NCI-H460 (cell line): ENCODE results near the gene SYNCRIP. TPM values are rescaled to one million over a fixed set of nuclear protein-coding genes. Genes with fewer than 3 reads are reported as not detected.
A peak's percentile ranks its signal among the peaks of the same experiment; 100 is the strongest.
"Not testable (repeated sequence)": the region's sequence is repeated elsewhere in the genome, so short reads cannot be mapped to it uniquely, and the experiment has no call there.

Experiments used
- DNase-seq: peaks from one replicate; pipeline ENCODE4 v3.0.0-alpha.2; 2016; ENCODE audit warnings: low read depth; ENCODE audit errors: extremely low read depth
- total RNA-seq: library from RNA; depleted of rRNA; stranded (reverse); fragments of >200 nt; shearing (Covaris generic); gene quantifications from 2 replicates; pipeline ENCODE4 v1.2.3, GENCODE V29; 2014

SYNCRIP gene
- total RNA-seq, 1 experiment from 2014 or later: 61.6 TPM

DNA sequence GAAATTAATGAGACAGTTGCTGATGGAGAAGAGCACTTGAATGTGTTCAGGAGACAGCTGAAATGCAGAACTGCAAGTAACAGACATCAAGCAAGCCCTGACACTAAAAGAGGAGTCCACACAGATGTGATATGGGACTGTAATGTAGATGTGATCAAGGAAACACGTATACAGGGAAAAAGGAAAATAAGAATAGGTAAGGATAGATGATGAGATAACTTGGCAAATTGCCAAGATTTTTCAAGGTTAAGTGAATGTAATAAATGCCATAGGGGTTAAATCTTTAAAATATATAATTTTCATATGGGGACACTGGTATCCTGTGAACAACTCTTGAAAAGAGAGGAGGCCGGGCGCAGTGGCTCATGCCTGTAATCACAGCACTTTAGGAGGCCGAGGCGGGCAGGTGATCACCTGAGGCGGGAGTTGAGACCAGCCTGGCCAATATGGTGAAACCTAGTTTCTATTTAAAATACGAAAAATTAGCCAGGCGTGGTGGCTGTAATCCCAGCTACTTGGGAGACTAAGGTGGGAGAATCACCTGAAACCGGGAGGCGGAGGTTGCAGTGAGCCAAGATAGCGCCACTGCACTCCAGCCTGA, 41.9 kb downstream of the SYNCRIP start:
- no peak for DNase-seq

GRCh38 chr6:85594197-85594930, 48.3 kb downstream of the SYNCRIP start:
- no peak for DNase-seq

DNA sequence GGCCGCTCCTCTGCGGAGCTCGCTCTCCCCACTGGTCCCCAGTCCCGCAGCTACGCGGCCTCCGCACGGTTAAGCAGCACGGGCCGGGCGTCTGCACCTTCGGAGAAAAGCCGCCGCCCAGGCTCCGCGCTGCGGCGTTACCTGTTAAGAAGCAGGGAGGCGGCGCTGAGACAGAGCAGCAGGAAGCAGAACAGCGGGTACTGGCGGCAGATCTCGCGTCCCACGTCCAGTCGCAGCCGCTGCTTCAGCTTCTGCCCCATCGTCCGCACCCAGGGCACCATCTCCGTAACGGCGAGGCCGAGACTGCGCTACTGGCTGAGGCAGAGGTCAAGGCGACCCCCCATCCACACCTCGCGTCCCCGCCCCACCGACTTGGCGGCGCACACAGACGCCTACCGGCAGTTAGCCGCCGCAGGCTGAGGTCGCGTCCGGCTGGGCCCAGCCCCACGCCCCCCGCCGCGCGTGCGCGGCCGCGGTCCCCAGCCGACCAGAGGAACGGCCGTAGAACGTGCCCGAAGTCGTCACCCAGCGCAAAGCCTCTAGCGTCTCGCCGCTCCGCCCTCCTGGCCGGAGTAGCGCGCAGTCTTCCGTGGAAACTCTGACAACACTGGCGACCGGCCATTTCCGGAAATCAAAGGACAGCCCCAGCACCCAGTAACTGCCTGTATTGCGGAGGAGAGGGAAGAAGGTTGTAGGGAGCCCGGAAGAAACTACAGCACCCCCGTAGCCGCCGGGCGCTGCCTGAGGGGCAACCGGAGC, 49.1 kb downstream of the SYNCRIP start, which contains the start of gene SNX14:
TSS of gene SNX14 (minus strand) at position 421 of the 759 bp plus-strand sequence. CDS start at position 281, 140 bp downstream.
- peak; percentile 90 for DNase-seq

DNA sequence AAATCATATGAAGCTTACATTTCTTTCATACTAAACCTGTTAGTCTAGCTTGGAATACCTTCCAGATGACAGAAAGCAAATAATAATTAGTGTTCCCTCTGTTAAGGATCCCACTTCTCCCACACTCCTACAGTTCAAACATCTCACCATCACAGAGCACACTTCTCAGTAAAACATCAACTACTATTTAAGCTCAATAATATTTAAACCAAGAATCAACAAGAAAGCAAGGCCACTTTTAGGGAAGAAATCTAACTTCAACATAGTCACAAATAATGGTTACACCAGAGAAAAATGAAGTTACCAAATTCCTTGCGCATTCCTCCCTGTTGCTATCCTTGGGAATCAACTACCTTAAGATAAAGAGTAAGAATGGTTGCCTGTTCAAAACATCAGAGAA, 50.7 kb downstream of the SYNCRIP start:
- no peak for DNase-seq

- no peak for DNase-seq
Measured at GRCh38 chr6:85591207-85591606, 51.5 kb downstream of the SYNCRIP start.

DNA sequence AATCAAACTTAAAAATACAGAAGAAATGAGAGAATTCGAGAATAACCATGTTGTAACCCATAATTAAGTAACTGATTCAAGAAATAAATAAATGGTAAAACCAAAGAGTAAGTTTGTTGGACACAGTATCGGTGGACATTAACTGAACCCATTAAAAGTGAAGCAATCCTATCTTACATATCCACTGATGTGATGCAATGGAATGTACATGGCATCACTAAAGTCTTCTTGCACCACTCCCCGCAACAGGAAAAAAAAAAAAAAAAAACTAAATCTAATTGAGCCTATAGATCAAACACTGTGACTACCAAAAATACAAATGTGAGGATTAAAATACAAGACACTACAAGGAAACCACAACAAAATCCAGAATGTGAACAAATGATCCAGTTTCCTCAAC, 56.9 kb downstream of the SYNCRIP start:
- DNase-seq: no peak

DNA sequence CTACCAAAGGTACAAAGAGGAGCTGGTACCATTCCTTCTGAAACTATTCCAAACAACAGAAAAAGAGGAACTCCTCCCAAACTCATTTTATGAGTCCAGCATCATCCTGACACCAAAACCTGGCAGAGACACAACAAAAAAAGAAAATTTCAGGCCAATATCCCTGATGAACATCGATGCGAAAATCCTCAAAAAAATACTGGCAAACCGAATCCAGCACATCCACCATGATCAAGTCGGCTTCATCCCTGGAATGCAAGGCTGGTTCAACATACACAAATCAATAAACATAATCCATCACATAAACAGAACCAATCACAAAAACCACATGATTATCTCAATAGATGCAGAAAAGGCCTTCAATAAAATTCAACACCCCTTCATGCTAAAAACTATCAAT, 59.9 kb downstream of the SYNCRIP start:
- DNase-seq: not testable (repeated sequence)

GRCh38 chr6:85581572-85581971, 61.1 kb downstream of the SYNCRIP start:
- no peak for DNase-seq

DNA sequence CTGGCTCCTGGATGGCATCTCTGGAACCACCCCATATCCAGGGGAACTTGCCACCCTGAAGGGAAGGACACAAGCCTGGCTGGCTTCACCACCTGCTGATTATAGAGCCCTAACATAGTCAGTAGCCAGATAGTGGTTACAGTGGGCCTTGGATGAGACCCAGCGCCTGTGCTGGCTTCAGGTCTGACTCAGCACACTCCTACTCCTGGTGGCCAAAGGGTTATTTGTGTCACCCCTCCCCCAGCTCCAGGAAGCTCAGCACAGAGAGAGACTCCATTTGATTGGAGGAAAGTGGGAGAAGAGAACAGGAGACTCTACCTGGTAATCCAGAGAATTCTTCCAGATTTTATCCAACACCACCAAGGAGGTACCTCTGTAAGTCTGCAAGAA, 61.8 kb downstream of the SYNCRIP start:
- no peak for DNase-seq

GRCh38 chr6:85580118-85580877, 62.4 kb downstream of the SYNCRIP start:
- no peak for DNase-seq

DNA sequence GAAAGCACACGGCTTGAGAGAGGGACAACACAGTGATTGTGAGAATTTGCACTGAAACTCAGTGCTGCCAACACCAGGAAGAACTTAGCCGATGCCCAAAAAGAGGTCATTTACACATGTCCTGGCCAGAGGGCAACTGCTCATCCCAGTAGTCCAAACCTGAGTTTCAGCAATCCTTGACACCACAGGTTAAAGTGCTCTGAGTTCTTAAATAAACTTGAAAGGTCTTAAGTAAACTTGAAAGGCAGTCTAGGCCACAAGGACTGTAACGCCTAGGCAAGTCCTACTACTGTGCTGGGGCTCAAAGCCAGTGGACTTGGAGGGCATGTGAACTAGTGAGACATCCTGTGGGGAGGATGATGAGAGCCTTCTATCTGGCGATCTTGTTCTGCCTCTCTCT, 63.1 kb downstream of the SYNCRIP start:
- DNase-seq: no peak

DNA sequence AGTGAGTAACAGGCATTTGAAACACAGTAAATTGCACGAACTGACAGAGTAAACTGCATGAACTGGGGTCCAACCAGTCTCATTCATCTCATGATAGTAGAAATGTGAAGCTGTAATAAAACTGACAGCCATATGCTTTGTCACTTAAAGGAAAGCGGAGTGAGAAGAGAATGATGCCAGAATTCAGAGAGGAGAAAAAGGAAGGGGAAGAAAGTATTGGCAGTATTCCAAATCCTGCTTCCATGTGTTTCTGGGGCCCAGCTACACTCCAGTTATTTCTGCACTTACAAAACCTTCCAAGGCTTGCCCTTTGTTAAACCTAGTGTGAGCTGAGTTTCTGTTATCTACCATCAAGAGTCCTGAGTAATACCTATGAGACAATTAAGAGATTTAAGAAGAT, 66.2 kb downstream of the SYNCRIP start:
- DNase-seq: no peak

DNA sequence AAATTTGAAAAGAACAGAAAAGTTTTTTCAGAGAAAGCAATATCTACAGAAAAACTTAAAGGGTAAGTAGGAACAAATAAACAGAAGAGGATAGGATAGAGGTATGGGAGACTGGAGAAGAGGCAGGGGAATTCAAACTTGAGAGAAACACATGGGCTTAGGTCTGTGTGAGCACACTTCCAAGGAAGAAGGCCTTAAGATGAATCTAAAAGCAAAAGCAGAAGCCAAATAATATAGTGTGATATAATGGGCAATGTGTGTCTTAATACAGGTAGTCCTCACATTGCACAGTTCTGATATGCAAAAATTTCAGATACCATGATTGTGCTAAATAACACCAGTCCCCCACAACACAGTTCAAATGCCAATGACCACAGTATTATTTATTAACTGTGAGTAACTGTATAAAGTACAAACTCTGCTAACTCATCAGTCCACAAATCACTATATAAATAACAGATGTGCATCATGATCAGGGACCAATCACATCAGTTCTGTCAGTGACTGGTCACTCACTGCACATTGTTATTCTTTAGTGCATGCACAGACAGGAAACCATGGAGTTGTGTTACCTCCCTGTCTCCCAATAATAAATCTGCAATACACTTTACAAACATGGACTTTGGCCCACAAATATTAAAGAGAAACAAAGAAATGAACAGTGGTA, 67.6 kb downstream of the SYNCRIP start:
- no peak for DNase-seq

DNA sequence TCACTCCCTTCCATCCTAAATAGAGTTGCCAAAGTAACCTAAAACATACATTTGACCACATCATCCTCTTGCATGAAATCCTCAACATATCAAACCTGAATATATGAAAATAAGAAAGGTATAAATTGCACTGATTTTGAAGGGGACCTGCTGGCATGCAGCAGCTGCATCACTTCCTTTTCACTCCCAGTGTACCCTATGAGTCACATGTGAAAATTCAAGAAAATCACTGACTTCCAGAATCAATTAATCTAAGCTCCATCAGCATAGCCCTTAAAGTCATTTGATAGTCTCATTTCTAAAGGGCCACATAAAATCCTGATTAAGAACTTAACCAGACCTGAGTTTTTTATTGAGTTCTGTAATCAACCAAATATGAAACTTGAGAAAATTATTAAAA, 73.4 kb downstream of the SYNCRIP start:
- DNase-seq: no peak

- DNase-seq: no peak
Measured at GRCh38 chr6:85568411-85568810, 74.3 kb downstream of the SYNCRIP start.

DNA sequence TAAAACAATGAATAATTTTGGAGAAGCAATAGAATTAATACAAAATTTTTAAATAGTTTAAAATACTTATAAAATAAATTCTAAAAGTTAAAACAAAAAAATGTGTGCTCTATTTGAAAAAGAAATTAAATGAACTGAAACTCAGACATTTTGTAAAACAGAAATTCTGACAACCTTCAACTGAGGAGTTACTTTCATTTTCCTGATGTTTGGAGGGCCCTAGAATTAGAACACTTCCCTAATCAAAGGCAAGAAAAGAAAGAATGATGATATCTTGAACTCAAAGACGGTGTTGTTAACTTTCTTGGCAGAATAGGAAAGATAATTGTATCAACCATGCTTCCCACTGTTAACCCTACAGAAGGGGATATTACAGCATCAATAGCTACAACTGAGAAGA, 77.0 kb downstream of the SYNCRIP start:
- no peak for DNase-seq

DNA sequence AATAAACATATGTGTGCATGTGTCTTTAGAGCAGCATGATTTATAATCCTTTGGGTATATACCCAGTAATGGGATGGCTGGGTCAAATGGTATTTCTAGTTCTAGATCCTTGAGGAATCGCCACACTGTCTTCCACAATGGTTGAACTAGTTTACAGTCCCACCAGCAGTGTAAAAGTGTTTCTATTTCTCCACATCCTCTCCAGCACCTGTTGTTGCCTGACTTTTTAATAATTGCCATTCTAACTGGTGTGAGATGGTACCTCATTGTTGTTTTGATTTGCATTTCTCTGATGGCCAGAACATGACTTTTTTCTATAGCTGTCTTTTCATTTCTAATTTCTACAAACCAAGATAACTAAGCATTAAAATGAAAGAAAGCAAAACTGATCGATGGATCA, 78.5 kb downstream of the SYNCRIP start:
- not testable (repeated sequence) for DNase-seq
